ENCODE measurements around the gene CSTPP1. TPM values are rescaled to one million over a fixed set of nuclear protein-coding genes. Genes with fewer than 3 reads are reported as not detected.

Gene CSTPP1
- total RNA-seq, 4 donors from 2014 or later: 47.5 to 87.6 (median 57.7) TPM

- no peak for DNase-seq (ENCODE audit: low spot score in 2 of 2)
- TF ChIP-seq POLR2A (IDR thresholded peaks at IDR 0.05) (no peak), CTCF (IDR thresholded peaks at IDR 0.05) (no peak)
- WGBS, 2 donors: 56 to 79% methylated on average over 2 of the region's 2 CpGs
- H3K4me3 ChIP-seq (ENCODE audit: low read depth, poor library complexity, severe bottlenecking): no peak overlapping the region
- intact Hi-C loops (cut with DNase I; ENCODE audit: low total_unique reads): no loop called here
These were observed 96.9 kb downstream of the CSTPP1 start for GRCh38 chr11:47033439-47033838.

GRCh38 chr11:47034091-47034490 is 97.5 kb downstream of the CSTPP1 start:
- no peak for DNase-seq (ENCODE audit: low spot score in 2 of 2)
- H3K4me3 ChIP-seq (ENCODE audit: low read depth, poor library complexity, severe bottlenecking): no peak overlapping the region
- TF ChIP-seq CTCF (IDR thresholded peaks at IDR 0.05) (no peak), POLR2A (IDR thresholded peaks at IDR 0.05) (no peak)
- intact Hi-C loops (cut with DNase I; ENCODE audit: low total_unique reads): no loop called here

- DNase-seq (ENCODE audit: low spot score in 2 of 2): no peak
- 78 to 92% methylated on average over 5 of the region's 5 CpGs for WGBS, 2 donors
- TF ChIP-seq CTCF (IDR thresholded peaks at IDR 0.05) (no peak), POLR2A (IDR thresholded peaks at IDR 0.05) (no peak)
- intact Hi-C loops (cut with DNase I; ENCODE audit: low total_unique reads): no loop called here
- no peak overlapping the region for H3K4me3 ChIP-seq (ENCODE audit: low read depth, poor library complexity, severe bottlenecking)
These were observed 98.5 kb downstream of the CSTPP1 start for GRCh38 chr11:47035108-47035507.

- DNase-seq (ENCODE audit: low spot score in 2 of 2): no peak
- H3K4me3 ChIP-seq (ENCODE audit: low read depth, poor library complexity, severe bottlenecking): no peak overlapping the region
- intact Hi-C loops (cut with DNase I; ENCODE audit: low total_unique reads): no loop called here
- 94 to 96% methylated on average over 6 of the region's 6 CpGs for WGBS, 2 donors
- no peak for TF ChIP-seq CTCF (IDR thresholded peaks at IDR 0.05)
- no peak for TF ChIP-seq POLR2A (IDR thresholded peaks at IDR 0.05)
These were observed 107.6 kb downstream of the CSTPP1 start for GRCh38 chr11:47044119-47044518.

- intact Hi-C loops (cut with DNase I; ENCODE audit: low total_unique reads): no loop called here
- DNase-seq (ENCODE audit: low spot score in 2 of 2): no peak
- no peak overlapping the region for H3K4me3 ChIP-seq (ENCODE audit: low read depth, poor library complexity, severe bottlenecking)
- 100% methylated on average over 1 of the region's 1 CpG for WGBS, 2 donors
- no peak for TF ChIP-seq POLR2A (IDR thresholded peaks at IDR 0.05)
These were observed 111.4 kb downstream of the CSTPP1 start for GRCh38 chr11:47047972-47048371.

- DNase-seq (ENCODE audit: low spot score in 2 of 2): no peak
- intact Hi-C loops (cut with DNase I; ENCODE audit: low total_unique reads): no loop called here
- TF ChIP-seq POLR2A (IDR thresholded peaks at IDR 0.05) (no peak), CTCF (IDR thresholded peaks at IDR 0.05) (no peak)
- 88 to 95% methylated on average over 1 of the region's 1 CpG for WGBS, 2 donors
- H3K4me3 ChIP-seq (ENCODE audit: low read depth, poor library complexity, severe bottlenecking): no peak overlapping the region
These were observed 113.7 kb downstream of the CSTPP1 start for GRCh38 chr11:47050284-47050683.

Data from lower leg skin (tissue), 4 donors.